ENCODE data around the gene C2orf49. TPM values are rescaled to one million over a fixed set of nuclear protein-coding genes. Genes with fewer than 3 reads are reported as not detected.

Gene C2orf49
- total RNA-seq, 1 experiment from 2014 or later, result 17.2 TPM

DNA sequence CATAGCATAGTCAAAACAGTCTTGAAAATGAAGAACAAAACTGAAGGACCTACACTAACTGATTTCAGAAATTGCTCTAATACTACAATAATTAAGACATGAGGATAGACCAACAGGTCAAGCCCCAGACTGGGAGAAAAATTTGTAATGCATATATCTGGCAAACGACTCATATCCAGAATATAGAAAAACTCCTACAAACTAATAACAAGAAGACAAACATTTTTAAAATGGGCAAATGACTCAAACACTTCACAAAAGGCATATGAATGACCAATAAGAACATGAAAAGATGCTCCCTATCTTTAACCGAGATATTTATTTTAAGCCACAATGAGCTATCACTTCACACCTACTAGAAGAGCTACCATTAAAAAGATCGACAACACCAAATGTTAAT lies 22.0 kb upstream of the C2orf49 start:
- ATAC-seq (no peak), DNase-seq (ENCODE audit: low read depth, low spot score) (no peak)
- Histone ChIP-seq H3K9me2 (ENCODE audit: insufficient read depth) (no peaks in the 10 kb centered on the region), H3K9ac (ENCODE audit: low read length) (no peak overlapping the region), H3K4me3 (replicated peaks in 1 of 2; ENCODE audit: low read depth in 1 of 2, low read length in 2 of 2) (no peak overlapping the region), H4K20me1 (ENCODE audit: insufficient read depth) (0 out of 2 replicates have a peak, but pooled peaks cover 3% of the 10 kb centered on the region), H3K4me2 (ENCODE audit: low read length) (no peak overlapping the region), H2AFZ (ENCODE audit: low read depth, low read length, poor library complexity, severe bottlenecking) (no peak overlapping the region), H3K27me3 (ENCODE audit: insufficient read depth, low read length) (no peaks in the 10 kb centered on the region), H3K36me3 (ENCODE audit: control insufficient read depth in 1 of 2, insufficient read depth in 2 of 2, low read length in 2 of 2) (no peaks in the 10 kb centered on the region), H3K9me3 (ENCODE audit: control insufficient read depth in 1 of 2, insufficient read depth in 1 of 2, low read depth in 1 of 2, low read length in 2 of 2) (no peaks in the 10 kb centered on the region), H3K27ac (ENCODE audit: low read depth, low read length) (no peak overlapping the region), H3K79me2 (ENCODE audit: insufficient read depth, low read length) (peaks cover 74% of the 10 kb centered on the region), H3K4me1 (ENCODE audit: control insufficient read depth in 1 of 2, insufficient read depth in 2 of 2, low read length in 2 of 2) (peaks cover 0 to 3% of the 10 kb centered on the region in 2 experiments; a peak in 1 of 4 replicates)
- ChIA-PET RAD21 (ENCODE audit: low non-redundant PET in 1 of 2, low total read pairs in 2 of 2, uncharacterized antibody in 2 of 2, unreplicated experiment in 2 of 2) (no interaction called here), POLR2A (no interaction called here), CTCF (interaction anchor here (0.5 to 1.1 kb wide), 2 partner anchors 14 to 15 kb away, joined by 3 to 4 read pairs; no protein-coding TSS in a partner anchor)
- no TSS peak for BruUV-seq (replicated peaks)
- TF ChIP-seq, protein P1, sequence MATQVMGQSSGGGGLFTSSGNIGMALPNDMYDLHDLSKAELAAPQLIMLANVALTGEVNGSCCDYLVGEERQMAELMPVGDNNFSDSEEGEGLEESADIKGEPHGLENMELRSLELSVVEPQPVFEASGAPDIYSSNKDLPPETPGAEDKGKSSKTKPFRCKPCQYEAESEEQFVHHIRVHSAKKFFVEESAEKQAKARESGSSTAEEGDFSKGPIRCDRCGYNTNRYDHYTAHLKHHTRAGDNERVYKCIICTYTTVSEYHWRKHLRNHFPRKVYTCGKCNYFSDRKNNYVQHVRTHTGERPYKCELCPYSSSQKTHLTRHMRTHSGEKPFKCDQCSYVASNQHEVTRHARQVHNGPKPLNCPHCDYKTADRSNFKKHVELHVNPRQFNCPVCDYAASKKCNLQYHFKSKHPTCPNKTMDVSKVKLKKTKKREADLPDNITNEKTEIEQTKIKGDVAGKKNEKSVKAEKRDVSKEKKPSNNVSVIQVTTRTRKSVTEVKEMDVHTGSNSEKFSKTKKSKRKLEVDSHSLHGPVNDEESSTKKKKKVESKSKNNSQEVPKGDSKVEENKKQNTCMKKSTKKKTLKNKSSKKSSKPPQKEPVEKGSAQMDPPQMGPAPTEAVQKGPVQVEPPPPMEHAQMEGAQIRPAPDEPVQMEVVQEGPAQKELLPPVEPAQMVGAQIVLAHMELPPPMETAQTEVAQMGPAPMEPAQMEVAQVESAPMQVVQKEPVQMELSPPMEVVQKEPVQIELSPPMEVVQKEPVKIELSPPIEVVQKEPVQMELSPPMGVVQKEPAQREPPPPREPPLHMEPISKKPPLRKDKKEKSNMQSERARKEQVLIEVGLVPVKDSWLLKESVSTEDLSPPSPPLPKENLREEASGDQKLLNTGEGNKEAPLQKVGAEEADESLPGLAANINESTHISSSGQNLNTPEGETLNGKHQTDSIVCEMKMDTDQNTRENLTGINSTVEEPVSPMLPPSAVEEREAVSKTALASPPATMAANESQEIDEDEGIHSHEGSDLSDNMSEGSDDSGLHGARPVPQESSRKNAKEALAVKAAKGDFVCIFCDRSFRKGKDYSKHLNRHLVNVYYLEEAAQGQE (IDR thresholded peaks at IDR 0.05; ENCODE audit: low read depth), result no peak
- TF ChIP-seq SIN3A (IDR thresholded peaks at IDR 0.05; ENCODE audit: low read depth) (no peak), YY1 (IDR thresholded peaks at IDR 0.05; ENCODE audit: extremely low read depth, insufficient replicate concordance, low read depth, low read length) (no peak), TCF7L2 (IDR thresholded peaks at IDR 0.05; ENCODE audit: borderline replicate concordance, extremely low read depth, insufficient read depth, insufficient read length) (no peak)
- intact Hi-C loops (cut with micrococcal nuclease), result no loop called here

DNA sequence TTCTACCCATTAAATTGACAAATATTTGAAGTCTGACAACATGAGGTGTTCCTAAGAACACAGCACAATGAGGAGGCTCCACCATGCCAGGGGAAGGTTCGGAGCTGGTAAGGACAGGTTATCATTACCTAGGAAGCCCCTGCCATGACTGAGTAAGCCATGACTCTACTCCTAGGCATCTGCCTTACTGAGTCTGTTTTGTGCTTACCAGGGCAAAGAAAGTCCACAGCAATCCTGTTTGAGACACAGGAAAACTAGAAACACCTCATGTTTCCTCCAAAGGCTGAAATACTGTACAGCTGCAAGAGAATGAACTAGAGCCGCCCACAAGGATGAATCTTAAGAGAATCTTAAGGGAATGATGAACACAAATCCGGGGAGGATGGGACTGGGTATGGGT lies 19.4 kb upstream of the C2orf49 start:
- DNase-seq (ENCODE audit: low read depth, low spot score), result no peak
- CTCF ChIA-PET, result no interaction called here
- no peaks in the 10 kb centered on the region for H3K9me3 ChIP-seq (ENCODE audit: control insufficient read depth in 1 of 2, insufficient read depth in 1 of 2, low read depth in 1 of 2, low read length in 2 of 2)
- H4K20me1 ChIP-seq (ENCODE audit: insufficient read depth), result 0 out of 2 replicates have a peak, but pooled peaks cover 3% of the 10 kb centered on the region
- no peak overlapping the region for H3K27ac ChIP-seq (ENCODE audit: low read depth, low read length)
- no peaks in the 10 kb centered on the region for H3K9me2 ChIP-seq (ENCODE audit: insufficient read depth)
- no peak overlapping the region for H3K9ac ChIP-seq (ENCODE audit: low read length)
- ATAC-seq, result no peak
- H3K79me2 ChIP-seq (ENCODE audit: insufficient read depth, low read length), result peaks cover 79% of the 10 kb centered on the region
- H3K4me2 ChIP-seq (ENCODE audit: low read length), result no peak overlapping the region
- intact Hi-C loops (cut with micrococcal nuclease), result no loop called here
- H2AFZ ChIP-seq (ENCODE audit: low read depth, low read length, poor library complexity, severe bottlenecking), result no peak overlapping the region
- RAD21 ChIA-PET (ENCODE audit: low non-redundant PET in 1 of 2, low total read pairs in 2 of 2, uncharacterized antibody in 2 of 2, unreplicated experiment in 2 of 2), result no interaction called here
- no TSS peak for BruUV-seq (replicated peaks)
- H3K4me3 ChIP-seq (replicated peaks in 1 of 2; ENCODE audit: low read depth in 1 of 2, low read length in 2 of 2), result no peak overlapping the region
- POLR2A ChIA-PET, result no interaction called here
- H3K36me3 ChIP-seq (ENCODE audit: control insufficient read depth in 1 of 2, insufficient read depth in 2 of 2, low read length in 2 of 2), result no peaks in the 10 kb centered on the region
- H3K27me3 ChIP-seq (ENCODE audit: insufficient read depth, low read length), result no peaks in the 10 kb centered on the region
- H3K4me1 ChIP-seq (ENCODE audit: control insufficient read depth in 1 of 2, insufficient read depth in 2 of 2, low read length in 2 of 2), result peaks cover 0 to 8% of the 10 kb centered on the region in 2 experiments; a peak in 2 of 4 replicates
- TF ChIP-seq SRF (IDR thresholded peaks at IDR 0.05; ENCODE audit: low read depth) (no peak), JUND (IDR thresholded peaks at IDR 0.05) (no peak), EGR1 (IDR thresholded peaks at IDR 0.05; ENCODE audit: low read depth) (no peak), EZH2 (IDR thresholded peaks at IDR 0.05) (no peak), POLR2AphosphoS5 (IDR thresholded peaks at IDR 0.05; ENCODE audit: low read depth, low read length) (no peak), CEBPB (IDR thresholded peaks at IDR 0.05; ENCODE audit: low read depth) (no peak)
- TF ChIP-seq, protein P2, sequence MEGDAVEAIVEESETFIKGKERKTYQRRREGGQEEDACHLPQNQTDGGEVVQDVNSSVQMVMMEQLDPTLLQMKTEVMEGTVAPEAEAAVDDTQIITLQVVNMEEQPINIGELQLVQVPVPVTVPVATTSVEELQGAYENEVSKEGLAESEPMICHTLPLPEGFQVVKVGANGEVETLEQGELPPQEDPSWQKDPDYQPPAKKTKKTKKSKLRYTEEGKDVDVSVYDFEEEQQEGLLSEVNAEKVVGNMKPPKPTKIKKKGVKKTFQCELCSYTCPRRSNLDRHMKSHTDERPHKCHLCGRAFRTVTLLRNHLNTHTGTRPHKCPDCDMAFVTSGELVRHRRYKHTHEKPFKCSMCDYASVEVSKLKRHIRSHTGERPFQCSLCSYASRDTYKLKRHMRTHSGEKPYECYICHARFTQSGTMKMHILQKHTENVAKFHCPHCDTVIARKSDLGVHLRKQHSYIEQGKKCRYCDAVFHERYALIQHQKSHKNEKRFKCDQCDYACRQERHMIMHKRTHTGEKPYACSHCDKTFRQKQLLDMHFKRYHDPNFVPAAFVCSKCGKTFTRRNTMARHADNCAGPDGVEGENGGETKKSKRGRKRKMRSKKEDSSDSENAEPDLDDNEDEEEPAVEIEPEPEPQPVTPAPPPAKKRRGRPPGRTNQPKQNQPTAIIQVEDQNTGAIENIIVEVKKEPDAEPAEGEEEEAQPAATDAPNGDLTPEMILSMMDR (IDR thresholded peaks at IDR 0.05 in 2 of 3, conservative IDR thresholded peaks at IDR 0.05 in 1 of 3; ENCODE audit: borderline replicate concordance in 1 of 3, insufficient read depth in 1 of 3, low read depth in 2 of 3, low read length in 2 of 3), result no peak
- TF ChIP-seq, protein P1 (IDR thresholded peaks at IDR 0.05; ENCODE audit: low read depth), result no peak
